ENCODE data around the gene EYS.
"Not testable (repeated sequence)": the region's sequence is repeated elsewhere in the genome, so short reads cannot be mapped to it uniquely, and the experiment has no call there.

EYS gene

GRCh38 chr6:65071480-65071879 lies 635.5 kb downstream of the EYS start:
- DNase-seq, result no peak

GRCh38 chr6:65064844-65065243 lies 642.2 kb downstream of the EYS start:
- DNase-seq, result no peak

GRCh38 chr6:65059568-65059967 lies 647.5 kb downstream of the EYS start:
- DNase-seq, result no peak

- DNase-seq, result no peak
These were observed 651.5 kb downstream of the EYS start for GRCh38 chr6:65055545-65055944.

GRCh38 chr6:65052626-65053025 lies 654.4 kb downstream of the EYS start:
- no peak for DNase-seq

- no peak for DNase-seq
These were observed 661.2 kb downstream of the EYS start for GRCh38 chr6:65045801-65046200.

- DNase-seq, result no peak
These were observed 693.0 kb downstream of the EYS start for GRCh38 chr6:65014006-65014405.

- DNase-seq, result no peak
These were observed 700.2 kb downstream of the EYS start for GRCh38 chr6:65006788-65007187.

- DNase-seq, result no peak
These were observed 702.7 kb downstream of the EYS start for GRCh38 chr6:65004283-65004682.

- DNase-seq, result not testable (repeated sequence)
These were observed 704.1 kb downstream of the EYS start for GRCh38 chr6:65002882-65003281.

GRCh38 chr6:65000815-65001214 lies 706.2 kb downstream of the EYS start:
- no peak for DNase-seq

GRCh38 chr6:64998204-64998603 lies 708.8 kb downstream of the EYS start:
- DNase-seq, result no peak

- DNase-seq, result no peak
These were observed 710.7 kb downstream of the EYS start for GRCh38 chr6:64996301-64996700.

GRCh38 chr6:64990652-64991304 lies 716.2 kb downstream of the EYS start:
- no peak for DNase-seq

GRCh38 chr6:64988148-64988547 lies 718.9 kb downstream of the EYS start:
- DNase-seq, result no peak

- no peak for DNase-seq
These were observed 720.0 kb downstream of the EYS start for GRCh38 chr6:64987066-64987465.

GRCh38 chr6:64985726-64986125 lies 721.3 kb downstream of the EYS start:
- DNase-seq, result no peak

- DNase-seq, result no peak
These were observed 722.1 kb downstream of the EYS start for GRCh38 chr6:64984948-64985347.

GRCh38 chr6:64983089-64983488 lies 723.9 kb downstream of the EYS start:
- DNase-seq, result no peak

- DNase-seq, result no peak
These were observed 733.9 kb downstream of the EYS start for GRCh38 chr6:64973142-64973541.

- no peak for DNase-seq
These were observed 737.9 kb downstream of the EYS start for GRCh38 chr6:64969139-64969538.

- no peak for DNase-seq
These were observed 751.6 kb downstream of the EYS start for GRCh38 chr6:64955435-64955848.

GRCh38 chr6:64949257-64949656 lies 757.8 kb downstream of the EYS start:
- DNase-seq, result no peak

GRCh38 chr6:64948261-64948660 lies 758.8 kb downstream of the EYS start:
- no peak for DNase-seq

- DNase-seq, result no peak
These were observed 761.6 kb downstream of the EYS start for GRCh38 chr6:64945450-64945849.

GRCh38 chr6:64932486-64932885 lies 774.5 kb downstream of the EYS start:
- DNase-seq, result no peak
